ENCODE results near the gene FAM222A. TPM values are rescaled to one million over a fixed set of nuclear protein-coding genes. Genes with fewer than 3 reads are reported as not detected.

The FAM222A gene
- total and polyA plus RNA-seq, 2 of the 4 experiments (the other 2 are of a cell fraction), result under 0.01 to 0.32 TPM

DNA sequence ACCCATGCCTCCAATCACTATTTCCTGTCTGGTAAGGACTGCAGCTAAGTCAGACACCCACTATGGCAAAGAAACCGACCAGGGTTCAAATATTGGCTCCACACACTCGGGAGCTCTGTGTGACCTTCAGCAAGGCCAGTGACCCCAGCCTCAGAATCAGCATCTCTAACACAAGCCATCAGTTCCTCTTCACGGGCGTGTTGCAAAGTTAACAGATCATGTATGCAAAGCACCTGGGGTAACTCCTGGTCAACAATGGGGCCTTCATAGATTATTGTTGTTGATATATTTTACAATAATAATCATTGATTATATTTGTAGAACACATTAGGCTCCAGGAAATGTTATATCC is 6.2 kb upstream of the FAM222A start:
- Histone ChIP-seq H3K4me3 (ENCODE audit: insufficient read depth, low read depth, low read length) (no peak overlapping the region), H3K23ac (ENCODE audit: low read depth, low read length) (no peak overlapping the region), H2BK120ac (ENCODE audit: low read depth, low read length) (no peak overlapping the region), H4K20me1 (ENCODE audit: insufficient read depth, low read length) (no peaks in the 10 kb centered on the region), H3K9me1 (ENCODE audit: insufficient read depth, low read length) (no peaks in the 10 kb centered on the region), H3K27ac (ENCODE audit: insufficient read depth, low read length) (no peak overlapping the region), H3K79me1 (ENCODE audit: low read depth in 1 of 2, low read length in 2 of 2) (no peaks in the 10 kb centered on the region), H3K14ac (replicated peaks; ENCODE audit: low read depth, low read length) (no peak overlapping the region), H3K27me3 (ENCODE audit: control insufficient read depth, insufficient read depth, low read length) (peaks cover 32% of the 10 kb centered on the region), H4K8ac (ENCODE audit: low read depth in 2 of 2, low read length in 2 of 2) (no peak overlapping the region), H4K91ac (ENCODE audit: insufficient read depth, low read depth, low read length) (no peak overlapping the region), H2BK5ac (ENCODE audit: low read depth, low read length, poor library complexity, severe bottlenecking) (no peak overlapping the region), H2BK20ac (ENCODE audit: low read depth, low read length) (no peak overlapping the region), H2BK15ac (ENCODE audit: low read depth, low read length) (no peak overlapping the region), H3K9ac (ENCODE audit: low read depth, low read length) (no peak overlapping the region), H3K4ac (ENCODE audit: low read depth, low read length) (no peak overlapping the region), H4K5ac (ENCODE audit: low read depth, low read length) (no peak overlapping the region), H3K36me3 (ENCODE audit: control insufficient read depth, insufficient read depth, low read length) (no peaks in the 10 kb centered on the region), H3K56ac (ENCODE audit: extremely low read depth, insufficient read depth, low read length) (no peak overlapping the region), H3K9me3 (ENCODE audit: control insufficient read depth, insufficient read depth, low read length) (peaks cover 1% of the 10 kb centered on the region), H2AK9ac (replicated peaks; ENCODE audit: low read depth, low read length, poor library complexity) (no peak overlapping the region), H3K4me1 (ENCODE audit: control insufficient read depth, insufficient read depth, low read length) (no peaks in the 10 kb centered on the region), H2AK5ac (ENCODE audit: low read depth, low read length) (no peak overlapping the region), H2AFZ (replicated peaks; ENCODE audit: low read length, poor library complexity) (no peak overlapping the region), H3K18ac (ENCODE audit: low read depth, low read length) (no peak overlapping the region), H3K4me2 (ENCODE audit: low read depth, low read length) (no peak overlapping the region)
- intact Hi-C loops (cut with micrococcal nuclease), result no loop called here
- dilution Hi-C loops (cut with HindIII; ENCODE audit: low sequenced_read_pairs, unreplicated experiment), result no loop called here
- in situ Hi-C loops (cut with MboI; ENCODE audit: low sequenced_read_pairs), result no loop called here
- ATAC-seq (ENCODE audit: low read depth) (no peak), DNase-seq (no peak)
- TF ChIP-seq, protein P1, sequence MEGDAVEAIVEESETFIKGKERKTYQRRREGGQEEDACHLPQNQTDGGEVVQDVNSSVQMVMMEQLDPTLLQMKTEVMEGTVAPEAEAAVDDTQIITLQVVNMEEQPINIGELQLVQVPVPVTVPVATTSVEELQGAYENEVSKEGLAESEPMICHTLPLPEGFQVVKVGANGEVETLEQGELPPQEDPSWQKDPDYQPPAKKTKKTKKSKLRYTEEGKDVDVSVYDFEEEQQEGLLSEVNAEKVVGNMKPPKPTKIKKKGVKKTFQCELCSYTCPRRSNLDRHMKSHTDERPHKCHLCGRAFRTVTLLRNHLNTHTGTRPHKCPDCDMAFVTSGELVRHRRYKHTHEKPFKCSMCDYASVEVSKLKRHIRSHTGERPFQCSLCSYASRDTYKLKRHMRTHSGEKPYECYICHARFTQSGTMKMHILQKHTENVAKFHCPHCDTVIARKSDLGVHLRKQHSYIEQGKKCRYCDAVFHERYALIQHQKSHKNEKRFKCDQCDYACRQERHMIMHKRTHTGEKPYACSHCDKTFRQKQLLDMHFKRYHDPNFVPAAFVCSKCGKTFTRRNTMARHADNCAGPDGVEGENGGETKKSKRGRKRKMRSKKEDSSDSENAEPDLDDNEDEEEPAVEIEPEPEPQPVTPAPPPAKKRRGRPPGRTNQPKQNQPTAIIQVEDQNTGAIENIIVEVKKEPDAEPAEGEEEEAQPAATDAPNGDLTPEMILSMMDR (conservative IDR thresholded peaks at IDR 0.05; ENCODE audit: low read depth, low read length), result no peak
- TF ChIP-seq BHLHE40 (IDR thresholded peaks at IDR 0.05; ENCODE audit: low read depth, low read length) (no peak), RCOR1 (IDR thresholded peaks at IDR 0.05; ENCODE audit: insufficient replicate concordance, low read length) (no peak), CEBPB (IDR thresholded peaks at IDR 0.05; ENCODE audit: low read depth, low read length) (no peak), POLR2A (IDR thresholded peaks at IDR 0.05; ENCODE audit: low read depth, low read length) (no peak)
- TF ChIP-seq, protein P2, sequence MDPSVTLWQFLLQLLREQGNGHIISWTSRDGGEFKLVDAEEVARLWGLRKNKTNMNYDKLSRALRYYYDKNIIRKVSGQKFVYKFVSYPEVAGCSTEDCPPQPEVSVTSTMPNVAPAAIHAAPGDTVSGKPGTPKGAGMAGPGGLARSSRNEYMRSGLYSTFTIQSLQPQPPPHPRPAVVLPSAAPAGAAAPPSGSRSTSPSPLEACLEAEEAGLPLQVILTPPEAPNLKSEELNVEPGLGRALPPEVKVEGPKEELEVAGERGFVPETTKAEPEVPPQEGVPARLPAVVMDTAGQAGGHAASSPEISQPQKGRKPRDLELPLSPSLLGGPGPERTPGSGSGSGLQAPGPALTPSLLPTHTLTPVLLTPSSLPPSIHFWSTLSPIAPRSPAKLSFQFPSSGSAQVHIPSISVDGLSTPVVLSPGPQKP (IDR thresholded peaks at IDR 0.05; ENCODE audit: borderline replicate concordance, low read depth, low read length), result no peak
- WGBS, 2 experiments (ENCODE audit: extremely low coverage in 2 of 2, insufficient read length in 1 of 2), result no CpG with 5 or more reads among the region's 4 CpGs
- CTCF ChIA-PET, result no interaction called here
- POLR2A ChIA-PET (ENCODE audit: unreplicated experiment), result no interaction called here
- no TSS peak for BruUV-seq (replicated peaks)
